Measurements from ENCODE around the gene SORCS2.

SORCS2 gene

GRCh38 chr4:7362862-7363430, 170.6 kb downstream of the SORCS2 start:
- no peak for DNase-seq

- no peak for DNase-seq
These were observed 172.6 kb downstream of the SORCS2 start for GRCh38 chr4:7364979-7365378.

- DNase-seq = no peak
These were observed 173.3 kb downstream of the SORCS2 start for GRCh38 chr4:7365462-7366179.

- DNase-seq = no peak
These were observed 174.0 kb downstream of the SORCS2 start for GRCh38 chr4:7366180-7366945.

GRCh38 chr4:7366954-7367353, 174.6 kb downstream of the SORCS2 start:
- no peak for DNase-seq

GRCh38 chr4:7367406-7367805, 175.1 kb downstream of the SORCS2 start:
- no peak for DNase-seq

- no peak for DNase-seq
These were observed 175.5 kb downstream of the SORCS2 start for GRCh38 chr4:7367864-7368277.

GRCh38 chr4:7368296-7368695, 176.0 kb downstream of the SORCS2 start:
- DNase-seq = no peak

GRCh38 chr4:7369511-7369910, 177.2 kb downstream of the SORCS2 start:
- no peak for DNase-seq

- no peak for DNase-seq
These were observed 177.7 kb downstream of the SORCS2 start for GRCh38 chr4:7370038-7370437.

GRCh38 chr4:7371210-7371941, 179.0 kb downstream of the SORCS2 start:
- no peak for DNase-seq

- DNase-seq = no peak
These were observed 180.3 kb downstream of the SORCS2 start for GRCh38 chr4:7372673-7373072.

GRCh38 chr4:7374571-7374970, 182.2 kb downstream of the SORCS2 start:
- no peak for DNase-seq

GRCh38 chr4:7375427-7375826, 183.1 kb downstream of the SORCS2 start:
- no peak for DNase-seq

- no peak for DNase-seq
These were observed 185.0 kb downstream of the SORCS2 start for GRCh38 chr4:7377223-7377865.

- no peak for DNase-seq
These were observed 186.8 kb downstream of the SORCS2 start for GRCh38 chr4:7379186-7379585.

GRCh38 chr4:7379719-7380118, 187.4 kb downstream of the SORCS2 start:
- DNase-seq = no peak

- DNase-seq = no peak
These were observed 189.0 kb downstream of the SORCS2 start for GRCh38 chr4:7381221-7381889.

- no peak for DNase-seq
These were observed 189.7 kb downstream of the SORCS2 start for GRCh38 chr4:7381890-7382633.

- no peak for DNase-seq
These were observed 190.3 kb downstream of the SORCS2 start for GRCh38 chr4:7382634-7383014.

- no peak for DNase-seq
These were observed 190.9 kb downstream of the SORCS2 start for GRCh38 chr4:7383266-7383665.
